Stromal cell of bone marrow (primary cell): ENCODE data around the gene VWF.
"Not testable (repeated sequence)": the region's sequence is repeated elsewhere in the genome, so short reads cannot be mapped to it uniquely, and the experiment has no call there.

ENCODE experiments used
- DNase-seq: peaks from one replicate; pipeline ENCODE4 v3.0.0-alpha.2; 2012; ENCODE audit warnings: low read depth

Gene VWF

GRCh38 chr12:6104027-6104426 lies 20.4 kb downstream of the VWF start:
- no peak for DNase-seq

- not testable (repeated sequence) for DNase-seq
These were observed 22.4 kb downstream of the VWF start for GRCh38 chr12:6102021-6102420.

GRCh38 chr12:6099316-6099715 lies 25.2 kb downstream of the VWF start:
- DNase-seq, result no peak

GRCh38 chr12:6097411-6097810 lies 27.1 kb downstream of the VWF start:
- no peak for DNase-seq

- no peak for DNase-seq
These were observed 27.9 kb downstream of the VWF start for GRCh38 chr12:6096527-6096926.

GRCh38 chr12:6095269-6095668 lies 29.2 kb downstream of the VWF start:
- DNase-seq, result no peak

GRCh38 chr12:6093764-6094163 lies 30.7 kb downstream of the VWF start:
- DNase-seq, result no peak

- peak; percentile 56 for DNase-seq
These were observed 31.4 kb downstream of the VWF start for GRCh38 chr12:6092784-6093722.

- no peak for DNase-seq
These were observed 32.5 kb downstream of the VWF start for GRCh38 chr12:6091786-6092566.

- DNase-seq, result no peak
These were observed 33.7 kb downstream of the VWF start for GRCh38 chr12:6090803-6091202.

- DNase-seq, result no peak
These were observed 35.3 kb downstream of the VWF start for GRCh38 chr12:6088921-6089747.

- no peak for DNase-seq
These were observed 38.2 kb downstream of the VWF start for GRCh38 chr12:6086316-6086715.

GRCh38 chr12:6085841-6086240 lies 38.6 kb downstream of the VWF start:
- no peak for DNase-seq

- no peak for DNase-seq
These were observed 39.5 kb downstream of the VWF start for GRCh38 chr12:6084969-6085450.

- DNase-seq, result no peak
These were observed 40.1 kb downstream of the VWF start for GRCh38 chr12:6084261-6084968.

- DNase-seq, result no peak
These were observed 40.9 kb downstream of the VWF start for GRCh38 chr12:6083601-6084000.

- DNase-seq, result no peak
These were observed 41.9 kb downstream of the VWF start for GRCh38 chr12:6082613-6083012.

- DNase-seq, result no peak
These were observed 44.1 kb downstream of the VWF start for GRCh38 chr12:6080149-6081045.

GRCh38 chr12:6078398-6079096 lies 45.9 kb downstream of the VWF start:
- DNase-seq, result no peak

- DNase-seq, result no peak
These were observed 46.8 kb downstream of the VWF start for GRCh38 chr12:6077692-6078083.
